Caco-2 (cell line): ENCODE measurements around the gene DLL4. TPM values are rescaled to one million over a fixed set of nuclear protein-coding genes. Genes with fewer than 3 reads are reported as not detected.

Source experiments
- BruUV-seq: library from RNA; stranded (reverse); fragments of 400-500 nt; replicated peaks from 2 replicates; lab custom pipeline; 2021; lab: Mats Ljungman, UMichigan
- CTCF ChIA-PET: fragments of 300-600 bp; sonication (Branson Sonifier 250); formaldehyde crosslinking; loops from one replicate; lab custom pipeline; 2022; ENCODE audit warnings: antibody characterized with exemption; lab: Charles Lee
- POLR2A ChIA-PET: fragments of 300-600 bp; sonication (Branson Sonifier 250); formaldehyde crosslinking; loops from one replicate; lab custom pipeline; 2022; ENCODE audit warnings: antibody characterized with exemption; lab: Charles Lee
- DNase-seq, 2 experiments: peaks; one replicate each; pipeline versions ENCODE4 v3.0.0 to v3.0.0-alpha.2; 2020 to 2022
- H3K27me3 ChIP-seq: replicated peaks from 2 replicates; pipeline ENCODE4 v1.6.0; 2011; ENCODE audit warnings: low read length; ENCODE audit not compliant: control insufficient read depth, insufficient read depth
- H3K36me3 ChIP-seq: 2 replicates; pipeline ENCODE4 v1.5.1; 2011; ENCODE audit warnings: low read length; ENCODE audit not compliant: control insufficient read depth, insufficient read depth
- H3K4me1 ChIP-seq: fragments of 250-450 bp; sonication (Bioruptor Pico); 2 replicates; pipeline ENCODE4 v1.5.1; 2020; ENCODE audit warnings: mild to moderate bottlenecking
- H3K4me3 ChIP-seq: 2 replicates; pipeline ENCODE4 v1.5.1; 2011; ENCODE audit warnings: low read depth, mild to moderate bottlenecking, control low read depth, low read length
- H3K9me3 ChIP-seq: fragments of 250-450 bp; sonication (Bioruptor Pico); 2 replicates; pipeline ENCODE4 v1.5.1; 2020; ENCODE audit warnings: mild to moderate bottlenecking, moderate library complexity
- H3K27ac Mint-ChIP-seq: one replicate; pipeline ENCODE4 v1.8.0; 2022; ENCODE audit warnings: mixed read lengths; ENCODE audit not compliant: unreplicated experiment
- H3K27me3 Mint-ChIP-seq: one replicate; pipeline ENCODE4 v1.8.0; 2022; ENCODE audit warnings: mixed read lengths; ENCODE audit not compliant: insufficient read depth, unreplicated experiment
- H3K36me3 Mint-ChIP-seq: one replicate; pipeline ENCODE4 v1.8.0; 2022; ENCODE audit warnings: mild to moderate bottlenecking, mixed read lengths; ENCODE audit not compliant: insufficient read depth, unreplicated experiment
- H3K4me1 Mint-ChIP-seq: one replicate; pipeline ENCODE4 v1.8.0; 2022; ENCODE audit warnings: low read depth, mixed read lengths; ENCODE audit not compliant: unreplicated experiment
- H3K4me3 Mint-ChIP-seq: one replicate; pipeline ENCODE4 v1.8.0; 2022; ENCODE audit warnings: mild to moderate bottlenecking, moderate library complexity, mixed read lengths; ENCODE audit not compliant: unreplicated experiment
- H3K9me3 Mint-ChIP-seq: one replicate; pipeline ENCODE4 v1.8.0; 2022; ENCODE audit warnings: mixed read lengths; ENCODE audit not compliant: unreplicated experiment
- intact Hi-C: fragments of 100-400 bp; cut with micrococcal nuclease; formaldehyde crosslinking; loops from one replicate; pipeline ENCODE4 v1.10.0; 2022; ENCODE audit not compliant: unreplicated experiment
- total RNA-seq: library from RNA; stranded (reverse); gene quantifications from 2 replicates; pipeline ENCODE4 v1.2.3, GENCODE V29; 2022
- TF ChIP-seq, protein P1 (sequence below), 2 experiments: fragments of 200-600 bp in 1 of 2; IDR thresholded peaks; 1 replicate in 1 of 2; 2 replicates in 1 of 2; pipeline versions ENCODE4 v1.5.1 to v1.8.0; 2011 to 2022; ENCODE audit warnings: antibody characterized with exemption in 1 of 2, control low read depth in 1 of 2, inconsistent platforms in 1 of 2, low read depth in 1 of 2, low read length in 1 of 2, mild to moderate bottlenecking in 1 of 2, moderate library complexity in 1 of 2; ENCODE audit not compliant: insufficient read depth in 1 of 2, severe bottlenecking in 1 of 2, unreplicated experiment in 1 of 2

The DLL4 gene
- total RNA-seq, 1 experiment from 2014 or later = 3.4 TPM

DNA sequence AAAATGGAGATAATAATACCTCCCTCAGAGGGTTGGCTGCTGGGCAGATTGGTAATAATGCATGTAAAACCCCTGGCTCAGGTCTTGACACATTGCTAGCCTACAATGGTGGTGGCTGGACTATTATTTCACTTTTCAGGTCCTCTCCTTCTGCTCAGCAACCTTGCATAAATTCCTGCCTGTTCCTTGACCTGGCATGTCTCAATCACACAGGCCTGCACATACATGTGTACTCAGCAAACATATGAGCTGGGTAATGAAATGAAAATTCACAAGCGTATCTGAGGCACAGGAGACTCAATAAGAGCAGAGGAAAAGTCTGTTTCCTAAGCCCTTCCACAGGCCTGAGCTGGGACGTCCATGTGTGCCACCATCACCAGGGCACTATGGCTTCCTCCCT, 17.4 kb upstream of the DLL4 start:
- H3K4me3 ChIP-seq = no peak overlapping the region
- peaks cover 5% of the 10 kb centered on the region for H3K4me1 Mint-ChIP-seq
- no peaks in the 10 kb centered on the region for H3K27me3 Mint-ChIP-seq
- H3K9me3 ChIP-seq = no peaks in the 10 kb centered on the region
- CTCF ChIA-PET = interaction anchor here (0.6 kb wide), 1 partner anchor 30 kb away, joined by 3 read pairs; no protein-coding TSS in a partner anchor
- BruUV-seq = no TSS peak
- H3K36me3 ChIP-seq = no peaks in the 10 kb centered on the region
- no peaks in the 10 kb centered on the region for H3K9me3 Mint-ChIP-seq
- TF ChIP-seq, protein P1, sequence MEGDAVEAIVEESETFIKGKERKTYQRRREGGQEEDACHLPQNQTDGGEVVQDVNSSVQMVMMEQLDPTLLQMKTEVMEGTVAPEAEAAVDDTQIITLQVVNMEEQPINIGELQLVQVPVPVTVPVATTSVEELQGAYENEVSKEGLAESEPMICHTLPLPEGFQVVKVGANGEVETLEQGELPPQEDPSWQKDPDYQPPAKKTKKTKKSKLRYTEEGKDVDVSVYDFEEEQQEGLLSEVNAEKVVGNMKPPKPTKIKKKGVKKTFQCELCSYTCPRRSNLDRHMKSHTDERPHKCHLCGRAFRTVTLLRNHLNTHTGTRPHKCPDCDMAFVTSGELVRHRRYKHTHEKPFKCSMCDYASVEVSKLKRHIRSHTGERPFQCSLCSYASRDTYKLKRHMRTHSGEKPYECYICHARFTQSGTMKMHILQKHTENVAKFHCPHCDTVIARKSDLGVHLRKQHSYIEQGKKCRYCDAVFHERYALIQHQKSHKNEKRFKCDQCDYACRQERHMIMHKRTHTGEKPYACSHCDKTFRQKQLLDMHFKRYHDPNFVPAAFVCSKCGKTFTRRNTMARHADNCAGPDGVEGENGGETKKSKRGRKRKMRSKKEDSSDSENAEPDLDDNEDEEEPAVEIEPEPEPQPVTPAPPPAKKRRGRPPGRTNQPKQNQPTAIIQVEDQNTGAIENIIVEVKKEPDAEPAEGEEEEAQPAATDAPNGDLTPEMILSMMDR (IDR thresholded peaks at IDR 0.05; ENCODE audit: insufficient read depth in 1 of 2, low read depth in 1 of 2, low read length in 1 of 2, severe bottlenecking in 1 of 2, unreplicated experiment in 1 of 2) = no peak
- POLR2A ChIA-PET = no interaction called here
- peaks cover 17% of the 10 kb centered on the region for H3K4me1 ChIP-seq
- H3K4me3 Mint-ChIP-seq = no peak overlapping the region
- intact Hi-C loops = no loop called here
- H3K27me3 ChIP-seq = no peaks in the 10 kb centered on the region
- DNase-seq = no peak
- H3K36me3 Mint-ChIP-seq = peaks cover 10% of the 10 kb centered on the region
- H3K27ac Mint-ChIP-seq = no peak overlapping the region

DNA sequence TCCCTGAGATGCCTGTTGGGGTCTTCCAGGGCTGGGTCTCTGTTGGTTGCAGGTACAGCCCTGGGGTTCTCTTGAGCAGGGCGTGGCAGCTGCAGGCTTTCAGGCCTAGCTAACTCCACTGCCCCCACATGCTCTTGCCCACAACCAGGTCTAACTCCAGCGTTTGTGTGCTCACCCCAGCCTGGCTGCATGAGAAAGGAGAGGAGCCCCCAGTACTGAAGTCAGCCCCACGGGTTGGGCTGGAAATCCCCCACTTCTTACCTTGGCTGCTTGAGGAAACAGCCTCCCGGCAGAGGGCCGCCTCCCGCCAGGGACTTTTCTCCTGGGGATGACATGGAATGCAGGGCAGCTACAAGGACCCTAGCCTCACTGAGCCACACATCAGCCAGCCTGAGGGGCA, 16.7 kb upstream of the DLL4 start:
- TF ChIP-seq, protein P1 (IDR thresholded peaks at IDR 0.05; ENCODE audit: insufficient read depth in 1 of 2, low read depth in 1 of 2, low read length in 1 of 2, severe bottlenecking in 1 of 2, unreplicated experiment in 1 of 2) = no peak
- BruUV-seq = no TSS peak

DNA sequence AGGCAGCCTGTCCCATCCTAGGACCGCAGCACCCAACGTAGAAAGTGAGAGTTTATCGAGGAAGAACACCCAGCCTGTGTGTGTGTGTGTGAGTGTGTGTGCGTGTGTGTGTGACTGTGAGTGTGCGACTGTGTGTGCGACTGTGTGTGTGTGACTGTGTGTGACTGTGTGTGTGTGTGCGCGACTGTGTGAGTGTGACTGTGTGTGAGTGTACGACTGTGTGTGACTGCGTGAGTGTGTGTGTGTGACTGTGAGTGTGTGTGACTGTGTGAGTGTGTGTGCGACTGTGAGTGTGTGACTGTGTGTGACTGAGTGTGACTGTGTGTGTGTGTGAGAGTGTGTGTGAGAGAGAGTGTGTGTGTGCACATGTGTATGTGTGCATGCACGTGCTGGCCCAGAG, 15.1 kb upstream of the DLL4 start:
- TF ChIP-seq, protein P1 (IDR thresholded peaks at IDR 0.05; ENCODE audit: insufficient read depth in 1 of 2, low read depth in 1 of 2, low read length in 1 of 2, severe bottlenecking in 1 of 2, unreplicated experiment in 1 of 2) = no peak
- no TSS peak for BruUV-seq
- intact Hi-C loops = no loop called here
- no peak overlapping the region for H3K27ac Mint-ChIP-seq
- H3K4me1 Mint-ChIP-seq = peaks cover 5% of the 10 kb centered on the region
- no peaks in the 10 kb centered on the region for H3K4me1 ChIP-seq
- DNase-seq = no peak
- no peaks in the 10 kb centered on the region for H3K36me3 ChIP-seq
- no peaks in the 10 kb centered on the region for H3K9me3 ChIP-seq
- no peaks in the 10 kb centered on the region for H3K27me3 Mint-ChIP-seq
- H3K4me3 Mint-ChIP-seq = no peak overlapping the region
- peaks cover 10% of the 10 kb centered on the region for H3K36me3 Mint-ChIP-seq
- no peaks in the 10 kb centered on the region for H3K9me3 Mint-ChIP-seq
- CTCF ChIA-PET = no interaction called here
- no peaks in the 10 kb centered on the region for H3K27me3 ChIP-seq
- no peak overlapping the region for H3K4me3 ChIP-seq
- POLR2A ChIA-PET = no interaction called here

More for the DNA sequence above, 16.7 kb upstream of the DLL4 start:
- no peaks in the 10 kb centered on the region for H3K36me3 ChIP-seq
- Mint-ChIP-seq H3K27me3 (no peaks in the 10 kb centered on the region), H3K4me3 (no peak overlapping the region), H3K27ac (no peak overlapping the region), H3K36me3 (peaks cover 10% of the 10 kb centered on the region), H3K9me3 (no peaks in the 10 kb centered on the region), H3K4me1 (peaks cover 5% of the 10 kb centered on the region)
- no peak for DNase-seq
- intact Hi-C loops = no loop called here
- no peak overlapping the region for H3K4me3 ChIP-seq
- CTCF ChIA-PET = no interaction called here
- no peaks in the 10 kb centered on the region for H3K9me3 ChIP-seq
- peaks cover 9% of the 10 kb centered on the region for H3K4me1 ChIP-seq
- POLR2A ChIA-PET = no interaction called here
- H3K27me3 ChIP-seq = no peaks in the 10 kb centered on the region
